SW480 (cell line): Measurements from ENCODE around the gene OBSCN.

ENCODE experiments used
- DNase-seq: peaks from one replicate; pipeline ENCODE4 v3.0.0-alpha.2; 2016; ENCODE audit warnings: low spot score

OBSCN gene, protein sequence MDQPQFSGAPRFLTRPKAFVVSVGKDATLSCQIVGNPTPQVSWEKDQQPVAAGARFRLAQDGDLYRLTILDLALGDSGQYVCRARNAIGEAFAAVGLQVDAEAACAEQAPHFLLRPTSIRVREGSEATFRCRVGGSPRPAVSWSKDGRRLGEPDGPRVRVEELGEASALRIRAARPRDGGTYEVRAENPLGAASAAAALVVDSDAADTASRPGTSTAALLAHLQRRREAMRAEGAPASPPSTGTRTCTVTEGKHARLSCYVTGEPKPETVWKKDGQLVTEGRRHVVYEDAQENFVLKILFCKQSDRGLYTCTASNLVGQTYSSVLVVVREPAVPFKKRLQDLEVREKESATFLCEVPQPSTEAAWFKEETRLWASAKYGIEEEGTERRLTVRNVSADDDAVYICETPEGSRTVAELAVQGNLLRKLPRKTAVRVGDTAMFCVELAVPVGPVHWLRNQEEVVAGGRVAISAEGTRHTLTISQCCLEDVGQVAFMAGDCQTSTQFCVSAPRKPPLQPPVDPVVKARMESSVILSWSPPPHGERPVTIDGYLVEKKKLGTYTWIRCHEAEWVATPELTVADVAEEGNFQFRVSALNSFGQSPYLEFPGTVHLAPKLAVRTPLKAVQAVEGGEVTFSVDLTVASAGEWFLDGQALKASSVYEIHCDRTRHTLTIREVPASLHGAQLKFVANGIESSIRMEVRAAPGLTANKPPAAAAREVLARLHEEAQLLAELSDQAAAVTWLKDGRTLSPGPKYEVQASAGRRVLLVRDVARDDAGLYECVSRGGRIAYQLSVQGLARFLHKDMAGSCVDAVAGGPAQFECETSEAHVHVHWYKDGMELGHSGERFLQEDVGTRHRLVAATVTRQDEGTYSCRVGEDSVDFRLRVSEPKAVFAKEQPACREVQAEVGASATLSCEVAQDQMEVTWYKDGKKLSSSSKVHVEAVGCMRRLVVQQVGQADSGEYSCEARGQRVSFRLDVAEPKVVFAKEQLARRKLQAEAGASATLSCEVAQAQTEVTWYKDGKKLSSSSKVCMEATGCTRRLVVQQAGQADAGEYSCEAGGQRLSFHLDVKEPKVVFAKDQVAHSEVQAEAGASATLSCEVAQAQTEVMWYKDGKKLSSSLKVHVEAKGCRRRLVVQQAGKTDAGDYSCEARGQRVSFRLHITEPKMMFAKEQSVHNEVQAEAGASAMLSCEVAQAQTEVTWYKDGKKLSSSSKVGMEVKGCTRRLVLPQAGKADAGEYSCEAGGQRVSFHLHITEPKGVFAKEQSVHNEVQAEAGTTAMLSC (N-terminal part only)

GRCh38 chr1:228207851-228208821, at the start of gene OBSCN:
Gene OBSCN (plus strand): TSS chr1:228208044. CDS start chr1:228211784, 3,740 bp downstream.
- DNase-seq: no peak

DNA sequence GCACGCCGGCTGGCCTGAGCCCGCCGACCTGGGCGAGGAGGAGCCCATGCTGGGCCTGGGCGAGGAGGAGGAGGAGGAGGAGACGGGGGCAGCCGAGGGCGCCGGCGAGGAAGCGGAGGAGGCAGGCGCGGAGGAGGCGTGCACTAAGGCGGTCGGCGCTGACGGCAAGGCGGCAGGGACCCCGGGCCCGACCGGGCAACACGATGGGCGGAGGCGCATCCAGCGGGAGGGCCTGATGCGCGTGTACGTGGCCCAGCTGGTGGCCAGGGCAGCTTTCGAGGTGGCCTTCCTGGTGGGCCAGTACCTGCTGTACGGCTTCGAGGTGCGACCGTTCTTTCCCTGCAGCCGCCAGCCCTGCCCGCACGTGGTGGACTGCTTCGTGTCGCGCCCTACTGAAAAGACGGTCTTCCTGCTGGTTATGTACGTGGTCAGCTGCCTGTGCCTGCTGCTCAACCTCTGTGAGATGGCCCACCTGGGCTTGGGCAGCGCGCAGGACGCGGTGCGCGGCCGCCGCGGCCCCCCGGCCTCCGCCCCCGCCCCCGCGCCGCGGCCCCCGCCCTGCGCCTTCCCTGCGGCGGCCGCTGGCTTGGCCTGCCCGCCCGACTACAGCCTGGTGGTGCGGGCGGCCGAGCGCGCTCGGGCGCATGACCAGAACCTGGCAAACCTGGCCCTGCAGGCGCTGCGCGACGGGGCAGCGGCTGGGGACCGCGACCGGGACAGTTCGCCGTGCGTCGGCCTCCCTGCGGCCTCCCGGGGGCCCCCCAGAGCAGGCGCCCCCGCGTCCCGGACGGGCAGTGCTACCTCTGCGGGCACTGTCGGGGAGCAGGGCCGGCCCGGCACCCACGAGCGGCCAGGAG, 49.5 kb upstream of the OBSCN start:
- no peak for DNase-seq

DNA sequence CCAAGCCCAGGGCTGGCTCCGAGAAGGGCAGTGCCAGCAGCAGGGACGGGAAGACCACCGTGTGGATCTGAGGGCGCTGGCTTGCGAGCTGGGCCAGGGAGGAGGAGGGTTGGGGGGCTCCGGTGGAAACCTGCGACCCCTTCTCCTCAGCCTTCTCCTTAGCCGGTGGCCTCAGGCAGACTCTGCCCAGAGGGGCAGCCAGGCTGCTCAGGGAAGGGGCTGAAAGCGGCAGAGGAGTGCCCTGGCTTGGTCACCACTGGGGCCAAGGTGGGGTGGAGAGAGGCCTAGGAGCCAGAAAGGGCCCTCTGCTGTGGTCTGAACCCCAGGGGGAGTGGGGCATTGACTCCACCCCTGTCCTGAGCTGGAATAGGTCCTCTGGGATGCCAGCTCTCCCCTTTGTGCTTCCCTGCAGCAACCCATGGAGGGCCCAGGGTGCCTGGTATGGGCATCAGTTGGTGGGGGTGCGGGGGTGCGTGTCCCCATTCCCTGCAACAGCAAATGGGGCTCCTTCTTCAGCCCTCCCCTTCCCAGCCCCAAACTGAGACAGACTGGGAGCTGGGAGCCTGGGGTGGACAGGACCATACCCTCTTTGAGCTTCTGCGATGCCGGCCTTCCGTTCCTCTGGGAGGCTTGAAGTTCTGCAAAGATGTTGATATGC, 48.7 kb upstream of the OBSCN start:
- DNase-seq: no peak

GRCh38 chr1:228160201-228160761, 47.6 kb upstream of the OBSCN start:
- no peak for DNase-seq

DNA sequence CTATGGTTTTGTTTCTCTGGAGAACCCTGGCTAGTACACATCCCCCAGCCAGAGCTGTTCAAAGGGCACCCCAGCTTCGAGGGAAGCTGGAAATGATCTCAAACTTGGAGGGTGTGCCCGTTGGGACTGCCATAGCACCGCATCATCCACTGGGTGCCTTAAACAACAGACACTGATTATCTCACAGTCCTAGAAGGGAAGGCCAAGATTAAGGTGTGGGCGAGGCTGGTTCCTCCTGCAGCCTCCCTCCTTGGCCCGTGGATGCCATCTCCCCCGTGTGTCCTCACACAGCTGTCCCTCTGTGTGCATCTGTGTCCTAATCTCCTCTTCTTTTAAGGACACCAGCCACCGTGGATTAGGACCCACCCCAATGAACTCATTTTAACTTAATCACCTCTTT, 46.5 kb upstream of the OBSCN start:
- no peak for DNase-seq

GRCh38 chr1:228161866-228162265, 46.0 kb upstream of the OBSCN start:
- DNase-seq: no peak

DNA sequence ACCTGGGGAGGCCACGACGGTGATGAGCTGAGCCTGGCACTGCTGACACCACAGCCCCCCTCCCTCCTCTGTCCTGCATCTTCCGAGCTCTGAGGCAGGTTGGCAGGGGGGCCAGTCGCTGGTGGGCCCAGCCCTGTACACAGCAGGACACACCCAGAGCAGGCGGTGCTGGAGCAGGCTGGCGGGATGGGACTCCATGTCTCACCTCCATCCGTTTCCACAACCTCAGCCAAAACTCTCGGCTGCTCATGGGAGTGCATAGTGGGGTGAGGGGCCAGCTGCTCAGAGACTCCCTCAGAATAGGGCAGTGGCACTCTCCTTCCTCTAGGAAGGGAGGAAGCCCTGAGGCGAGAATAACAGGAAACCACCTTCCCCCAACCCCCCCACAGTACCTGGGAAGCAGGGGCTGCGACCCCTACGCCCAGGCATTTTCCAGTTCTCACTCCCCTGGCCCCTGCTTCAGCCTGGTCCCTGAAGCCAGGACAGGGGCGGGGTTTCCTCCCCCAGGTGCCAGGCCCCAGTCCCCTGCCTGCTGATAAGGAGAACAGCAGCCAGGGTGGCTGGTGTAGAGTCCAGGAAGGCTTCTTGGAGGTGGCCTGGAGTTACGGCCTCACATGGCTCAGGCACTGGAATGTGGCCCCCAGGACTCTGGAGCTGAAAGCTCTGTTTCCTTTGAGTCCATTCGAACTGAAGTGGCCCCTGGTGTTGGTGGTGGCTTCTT, 45.4 kb upstream of the OBSCN start:
- DNase-seq: no peak

- DNase-seq: peak; percentile 57
These were observed 44.7 kb upstream of the OBSCN start for GRCh38 chr1:228163007-228163753.

- DNase-seq: no peak
These were observed 43.9 kb upstream of the OBSCN start for GRCh38 chr1:228163776-228164519.

DNA sequence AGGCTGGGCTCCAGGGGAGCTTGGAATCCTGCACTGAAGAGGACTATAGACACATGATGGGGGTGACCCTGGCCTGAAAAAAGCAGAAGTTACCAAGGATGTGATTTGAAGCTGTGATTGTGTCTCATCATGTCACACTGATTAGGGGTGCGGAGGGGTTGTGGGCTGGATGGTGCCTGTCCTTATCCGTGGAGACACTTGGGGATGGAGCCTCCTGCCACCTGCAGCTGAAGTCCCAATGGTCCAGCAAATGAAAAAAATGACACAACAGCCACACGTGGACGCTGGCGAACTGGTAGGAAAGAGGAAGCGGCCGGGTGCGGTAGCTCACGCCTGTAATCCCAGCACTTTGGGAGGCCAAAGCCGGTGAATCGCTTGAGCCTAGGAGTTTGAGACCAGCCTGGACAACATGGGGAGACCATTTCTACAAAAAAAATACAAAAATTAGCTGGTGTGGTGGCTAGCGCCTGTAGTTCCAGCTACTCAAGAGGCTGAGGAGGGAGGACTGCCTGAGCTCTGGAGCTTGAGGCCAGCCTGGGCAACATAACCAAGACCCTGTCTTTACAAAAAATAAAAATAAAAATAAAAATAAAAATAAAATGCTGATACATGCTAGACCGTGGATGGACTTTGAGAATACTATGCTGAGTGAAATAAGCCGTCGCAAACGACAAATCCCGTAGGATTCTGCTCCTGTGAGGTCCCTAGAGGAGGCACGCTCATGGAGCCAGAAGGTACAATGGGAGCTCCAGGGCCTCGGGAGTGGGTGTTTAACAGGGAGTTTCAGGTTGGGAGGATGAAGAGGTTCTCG, 43.1 kb upstream of the OBSCN start:
- DNase-seq: no peak

DNA sequence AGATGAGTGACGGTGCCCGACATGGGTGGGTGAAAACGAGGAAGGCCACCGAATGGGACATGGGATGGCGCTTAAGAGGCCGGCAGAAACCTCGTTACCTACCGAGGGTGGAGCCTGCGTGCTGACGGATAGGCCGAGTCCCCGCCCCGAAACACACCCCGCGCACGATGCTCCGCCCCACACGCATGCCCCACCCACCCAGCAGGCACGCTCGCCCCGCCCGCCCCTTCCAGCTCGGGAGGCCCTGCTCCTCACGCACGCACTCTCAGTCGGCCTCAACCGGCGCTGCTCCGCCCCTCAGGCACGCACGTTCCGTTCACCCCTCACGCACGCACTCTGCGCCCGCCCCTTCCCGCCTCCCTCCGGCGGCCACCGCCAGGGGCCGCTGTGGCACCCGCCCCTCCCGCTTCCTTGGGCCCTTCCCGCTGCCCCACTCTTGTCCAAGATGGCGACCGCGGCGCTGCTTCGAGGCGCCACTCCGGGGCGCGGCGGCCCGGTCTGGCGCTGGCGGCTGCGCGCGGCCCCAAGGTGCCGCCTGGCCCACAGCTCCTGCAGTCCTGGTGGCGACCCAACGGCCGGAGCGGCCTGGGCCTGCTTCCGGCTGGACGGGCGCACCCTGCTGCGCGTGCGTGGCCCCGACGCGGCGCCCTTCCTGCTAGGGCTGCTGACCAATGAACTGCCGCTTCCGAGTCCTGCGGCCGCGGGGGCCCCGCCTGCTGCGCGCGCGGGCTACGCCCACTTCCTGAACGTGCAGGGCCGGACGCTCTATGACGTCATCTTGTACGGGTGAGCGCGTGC, 42.3 kb upstream of the OBSCN start, which contains the start of gene IBA57:
IBA57 (plus strand) TSS at position 433 of the 798 bp plus-strand sequence; CDS start at position 446, 13 bp downstream.
- peak; percentile 98 for DNase-seq

DNA sequence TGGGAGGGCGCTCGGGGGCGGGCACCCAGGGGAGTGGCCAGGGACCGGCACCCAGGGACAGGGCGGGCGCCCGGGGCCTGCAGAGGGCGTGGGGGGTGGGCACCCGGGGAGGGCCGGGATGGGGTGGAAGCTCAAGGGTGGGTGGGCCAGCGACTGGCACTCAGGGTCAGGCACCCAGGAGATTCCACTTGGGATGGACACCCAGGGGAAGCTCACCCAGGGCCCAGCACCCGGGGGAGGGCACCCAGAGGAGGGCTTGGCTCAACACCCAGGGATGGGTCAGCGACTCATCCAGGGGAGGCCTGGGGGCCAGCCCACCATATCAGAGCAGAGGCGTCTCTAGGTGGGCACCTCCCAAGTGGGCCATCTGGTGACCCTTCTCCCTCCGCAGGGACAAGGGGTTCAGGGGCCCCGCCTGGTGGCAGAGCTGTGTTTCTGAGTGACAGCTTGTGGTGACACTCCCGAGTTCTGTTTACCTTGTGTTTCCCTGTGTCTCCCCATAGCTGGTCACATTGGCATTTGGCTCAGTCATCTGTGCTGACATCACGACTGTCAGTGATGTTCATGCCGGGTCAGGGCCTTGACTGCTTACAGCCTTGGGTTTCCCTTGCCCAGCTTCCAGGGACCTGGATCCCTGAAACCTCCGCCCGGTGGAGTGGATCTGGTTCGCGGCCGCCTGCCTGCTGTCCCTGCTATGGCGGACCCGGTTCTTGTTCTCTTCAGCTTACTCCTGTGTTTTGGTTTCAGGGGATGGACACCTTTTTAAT, 41.5 kb upstream of the OBSCN start:
- DNase-seq: peak; percentile 92

- DNase-seq: no peak
These were observed 39.1 kb upstream of the OBSCN start for GRCh38 chr1:228168563-228169270.

- no peak for DNase-seq
These were observed 38.5 kb upstream of the OBSCN start for GRCh38 chr1:228169345-228169744.
